HUES6 (cell line): ENCODE measurements around the gene CFAP46.

Source experiments
- H3K27ac ChIP-seq: 2 replicates; pipeline ENCODE4 v1.7.0; 2013; ENCODE audit warnings: low read depth, mild to moderate bottlenecking, low read length, inconsistent platforms
- H3K27me3 ChIP-seq: 2 replicates; pipeline ENCODE4 v1.6.1; 2013; ENCODE audit warnings: low read length; ENCODE audit not compliant: control insufficient read depth, insufficient read depth
- H3K36me3 ChIP-seq: 2 replicates; pipeline ENCODE4 v1.6.1; 2013; ENCODE audit warnings: low read length; ENCODE audit not compliant: control insufficient read depth, insufficient read depth
- H3K4me1 ChIP-seq: 2 replicates; pipeline ENCODE4 v1.6.1; 2013; ENCODE audit warnings: low read length; ENCODE audit not compliant: control insufficient read depth, insufficient read depth
- H3K4me3 ChIP-seq: 2 replicates; pipeline ENCODE4 v1.5.1; 2013; ENCODE audit warnings: low read depth, low read length
- H3K9ac ChIP-seq: one replicate; pipeline ENCODE4 v1.6.1; 2013; ENCODE audit warnings: mild to moderate bottlenecking, low read length
- H3K9me3 ChIP-seq: 2 replicates; pipeline ENCODE4 v1.6.1; 2013; ENCODE audit warnings: low read depth, low read length; ENCODE audit not compliant: control insufficient read depth, insufficient read depth

Gene CFAP46

DNA sequence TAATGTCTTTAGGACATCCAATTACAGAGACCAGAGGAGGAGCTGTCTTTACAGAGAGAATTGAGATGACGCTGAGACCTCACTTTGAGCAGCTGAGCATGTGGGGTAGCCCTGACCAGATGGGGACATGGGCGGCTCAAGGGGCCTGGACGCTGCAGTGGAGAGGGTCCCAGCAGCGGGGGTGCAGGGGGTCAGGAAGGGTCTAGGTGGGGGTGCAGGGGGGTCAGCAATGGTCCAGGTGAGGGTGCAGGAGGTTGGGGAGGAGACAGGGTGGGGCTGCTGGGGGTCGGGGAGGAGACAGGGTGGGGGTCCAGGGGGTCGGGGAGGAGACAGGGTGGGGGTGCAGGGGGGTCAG is 43.2 kb upstream of the CFAP46 start:
- Histone ChIP-seq H3K27ac (no peak overlapping the region), H3K4me3 (no peak overlapping the region), H3K9me3 (no peaks in the 10 kb centered on the region), H3K4me1 (peaks cover 6% of the 10 kb centered on the region; the same call in 1 of the 2 replicates), H3K27me3 (no peaks in the 10 kb centered on the region; the same call in 1 of the 2 replicates), H3K9ac (no peak overlapping the region), H3K36me3 (no peaks in the 10 kb centered on the region)

- Histone ChIP-seq H3K36me3 (no peaks in the 10 kb centered on the region), H3K4me3 (no peak overlapping the region), H3K27me3 (no peaks in the 10 kb centered on the region; the same call in 1 of the 2 replicates), H3K27ac (no peak overlapping the region), H3K9me3 (no peaks in the 10 kb centered on the region), H3K4me1 (peaks cover 6% of the 10 kb centered on the region; the same call in 1 of the 2 replicates), H3K9ac (no peak overlapping the region)
These were observed 42.6 kb upstream of the CFAP46 start for GRCh38 chr10:132984801-132985545.

DNA sequence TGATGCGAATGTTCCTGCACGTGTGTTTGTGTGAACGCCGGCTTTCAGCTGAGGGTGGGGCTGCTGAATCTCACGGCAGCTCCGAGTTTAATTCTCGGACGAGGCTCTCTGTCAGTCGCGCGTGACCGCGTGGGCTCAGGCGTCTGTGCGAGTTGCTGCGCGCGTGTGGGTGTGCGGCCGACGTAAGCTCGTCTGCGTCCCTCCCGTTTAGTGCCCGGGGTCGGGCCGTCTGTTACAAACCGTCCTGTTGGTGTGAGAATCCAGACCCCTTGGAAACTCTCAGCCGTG is 41.6 kb upstream of the CFAP46 start:
- no peak overlapping the region for H3K4me3 ChIP-seq
- H3K4me1 ChIP-seq: peaks cover 6% of the 10 kb centered on the region; the same call in 1 of the 2 replicates
- H3K27ac ChIP-seq: no peak overlapping the region
- H3K9me3 ChIP-seq: no peaks in the 10 kb centered on the region
- no peak overlapping the region for H3K9ac ChIP-seq
- peaks cover 4% of the 10 kb centered on the region; the same call in 1 of the 2 replicates for H3K27me3 ChIP-seq
- H3K36me3 ChIP-seq: no peaks in the 10 kb centered on the region

GRCh38 chr10:132983252-132984007 is 41.1 kb upstream of the CFAP46 start:
- Histone ChIP-seq H3K9ac (no peak overlapping the region), H3K4me1 (peaks cover 6% of the 10 kb centered on the region; the same call in 1 of the 2 replicates), H3K9me3 (no peaks in the 10 kb centered on the region), H3K36me3 (no peaks in the 10 kb centered on the region), H3K27ac (no peak overlapping the region), H3K4me3 (no peak overlapping the region), H3K27me3 (peaks cover 4% of the 10 kb centered on the region; the same call in 1 of the 2 replicates)

GRCh38 chr10:132982301-132982989 is 40.1 kb upstream of the CFAP46 start:
- Histone ChIP-seq H3K4me1 (peaks cover 6% of the 10 kb centered on the region; the same call in 1 of the 2 replicates), H3K9ac (no peak overlapping the region), H3K4me3 (no peak overlapping the region), H3K27me3 (peaks cover 4% of the 10 kb centered on the region; the same call in 1 of the 2 replicates), H3K9me3 (no peaks in the 10 kb centered on the region), H3K27ac (no peak overlapping the region), H3K36me3 (no peaks in the 10 kb centered on the region)

GRCh38 chr10:132981746-132982145 is 39.4 kb upstream of the CFAP46 start:
- H3K4me3 ChIP-seq: no peak overlapping the region
- no peaks in the 10 kb centered on the region for H3K36me3 ChIP-seq
- no peak overlapping the region for H3K27ac ChIP-seq
- H3K4me1 ChIP-seq: peaks cover 6% of the 10 kb centered on the region; the same call in 1 of the 2 replicates
- no peak overlapping the region for H3K9ac ChIP-seq
- H3K27me3 ChIP-seq: peaks cover 4% of the 10 kb centered on the region; the same call in 1 of the 2 replicates
- H3K9me3 ChIP-seq: no peaks in the 10 kb centered on the region

DNA sequence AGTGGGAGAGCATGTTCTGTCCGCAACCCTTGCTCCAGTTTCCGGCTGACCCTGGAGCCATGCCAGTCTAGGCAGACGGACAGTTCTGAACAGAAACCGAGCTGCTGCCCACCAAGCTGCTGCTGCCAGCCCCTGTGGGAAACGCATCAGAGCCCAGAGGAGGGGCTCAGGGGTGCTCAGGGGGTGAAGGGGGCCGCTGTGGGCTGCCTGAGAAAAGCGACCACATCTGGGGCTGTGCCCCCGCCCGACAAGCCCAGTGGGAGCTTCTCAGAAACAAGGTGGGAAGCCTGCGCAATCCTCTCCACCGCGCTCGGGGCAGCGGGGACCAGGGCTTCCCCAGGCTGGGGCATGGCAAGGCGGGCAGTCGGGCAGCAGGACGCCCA is 38.8 kb upstream of the CFAP46 start:
- Histone ChIP-seq H3K4me3 (no peak overlapping the region), H3K4me1 (peaks cover 6% of the 10 kb centered on the region; the same call in 1 of the 2 replicates), H3K36me3 (no peaks in the 10 kb centered on the region), H3K9me3 (no peaks in the 10 kb centered on the region), H3K27me3 (peaks cover 4% of the 10 kb centered on the region; the same call in 1 of the 2 replicates), H3K27ac (no peak overlapping the region), H3K9ac (no peak overlapping the region)

GRCh38 chr10:132980426-132981172 is 38.2 kb upstream of the CFAP46 start:
- H3K4me1 ChIP-seq: peaks cover 6% of the 10 kb centered on the region; the same call in 1 of the 2 replicates
- H3K4me3 ChIP-seq: no peak overlapping the region
- H3K9ac ChIP-seq: no peak overlapping the region
- peaks cover 4% of the 10 kb centered on the region; the same call in 1 of the 2 replicates for H3K27me3 ChIP-seq
- H3K27ac ChIP-seq: no peak overlapping the region
- H3K9me3 ChIP-seq: no peaks in the 10 kb centered on the region
- no peaks in the 10 kb centered on the region for H3K36me3 ChIP-seq

GRCh38 chr10:132979491-132980425 is 37.4 kb upstream of the CFAP46 start:
- H3K27me3 ChIP-seq: peaks cover 4% of the 10 kb centered on the region; the same call in 1 of the 2 replicates

DNA sequence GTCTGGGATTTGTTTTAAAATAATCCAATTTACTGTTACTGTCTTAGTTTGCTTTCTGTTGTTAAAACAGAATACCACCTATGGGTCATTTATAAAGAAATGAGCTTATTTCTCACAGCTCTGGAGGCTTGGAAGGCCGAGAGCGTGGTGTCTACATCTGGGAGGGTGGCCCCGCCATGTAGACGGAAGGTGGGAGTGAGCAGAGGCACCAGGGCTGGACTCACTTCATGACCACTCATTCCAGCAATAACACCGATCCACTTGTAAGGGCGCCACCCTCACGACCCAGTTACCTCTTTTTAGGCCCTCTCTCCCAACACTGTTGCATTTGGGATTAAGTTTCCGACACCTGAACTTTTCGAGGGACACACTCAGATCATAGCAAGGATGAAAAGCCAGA is 36.2 kb upstream of the CFAP46 start:
- Histone ChIP-seq H3K9me3 (no peaks in the 10 kb centered on the region), H3K36me3 (no peaks in the 10 kb centered on the region), H3K4me3 (no peak overlapping the region), H3K4me1 (no peaks in the 10 kb centered on the region), H3K9ac (no peak overlapping the region), H3K27ac (no peak overlapping the region), H3K27me3 (peaks cover 4% of the 10 kb centered on the region; the same call in 1 of the 2 replicates)

More at GRCh38 chr10:132979491-132980425, 37.4 kb upstream of the CFAP46 start:
- Histone ChIP-seq H3K4me3 (no peak overlapping the region), H3K27ac (no peak overlapping the region), H3K9ac (no peak overlapping the region), H3K4me1 (no peaks in the 10 kb centered on the region; the same call in 1 of the 2 replicates), H3K9me3 (no peaks in the 10 kb centered on the region), H3K36me3 (no peaks in the 10 kb centered on the region)
